HepG2 (cell line): ENCODE measurements around the gene MNT. TPM values are rescaled to one million over a fixed set of nuclear protein-coding genes. Genes with fewer than 3 reads are reported as not detected.

Source experiments
- BATF2 ChIP-seq: sonication (generic); formaldehyde crosslinking; IDR thresholded peaks from 2 replicates; pipeline ENCODE4 v1.8.0; 2022; ENCODE audit warnings: mild to moderate bottlenecking, missing genetic modification reagents, moderate library complexity
- DR1 ChIP-seq: sonication (generic); formaldehyde crosslinking; IDR thresholded peaks from 2 replicates; pipeline ENCODE4 v1.8.0; 2021; ENCODE audit warnings: mild to moderate bottlenecking, missing genetic modification reagents, inconsistent platforms
- ETV6 ChIP-seq: sonication (generic); formaldehyde crosslinking; conservative IDR thresholded peaks from 2 replicates; pipeline ENCODE4 v1.4.0; 2020; ENCODE audit warnings: missing genetic modification reagents
- KDM5B ChIP-seq: sonication (generic); formaldehyde crosslinking; IDR thresholded peaks from 2 replicates; pipeline ENCODE4 v1.4.0; 2020; ENCODE audit warnings: missing genetic modification reagents, mild to moderate bottlenecking, borderline replicate concordance
- KLF15 ChIP-seq: sonication (generic); formaldehyde crosslinking; IDR thresholded peaks from 2 replicates; pipeline ENCODE4 v1.8.1; 2023; ENCODE audit warnings: borderline replicate concordance, mild to moderate bottlenecking, inconsistent platforms, missing genetic modification reagents, mixed read lengths
- MEF2D ChIP-seq: sonication (generic); formaldehyde crosslinking; IDR thresholded peaks from 2 replicates; pipeline ENCODE4 v1.5.1; 2020; ENCODE audit warnings: mild to moderate bottlenecking, missing genetic modification reagents
- POLR2A ChIP-seq, 2 experiments: IDR thresholded peaks; 2 replicates each; pipeline ENCODE4 v1.6.1; 2011; ENCODE audit warnings: low read depth in 2 of 2, low read length in 2 of 2, mild to moderate bottlenecking in 1 of 2, moderate library complexity in 1 of 2; ENCODE audit not compliant: insufficient read depth in 1 of 2
- RARA ChIP-seq: IDR thresholded peaks from 2 replicates; pipeline ENCODE4 v1.6.1; 2016; ENCODE audit warnings: missing genetic modification reagents, missing compliant biosample characterization
- RELA ChIP-seq: sonication (generic); formaldehyde crosslinking; IDR thresholded peaks from 2 replicates; pipeline ENCODE4 v1.4.0; 2020; ENCODE audit warnings: missing genetic modification reagents
- RXRA ChIP-seq: sonication (generic); formaldehyde crosslinking; IDR thresholded peaks from 2 replicates; pipeline ENCODE4 v1.5.1; 2020; ENCODE audit warnings: missing genetic modification reagents
- SMC3 ChIP-seq: IDR thresholded peaks from 2 replicates; pipeline ENCODE4 v1.6.1; 2011; ENCODE audit warnings: low read length, improper control_type of control experiment
- SMYD3 ChIP-seq: sonication (generic); formaldehyde crosslinking; IDR thresholded peaks from 2 replicates; pipeline ENCODE4 v1.8.1; 2023; ENCODE audit warnings: mild to moderate bottlenecking, missing genetic modification reagents
- TAF1 ChIP-seq: sonication (generic); formaldehyde crosslinking; IDR thresholded peaks from 2 replicates; pipeline ENCODE4 v1.4.0; 2020; ENCODE audit warnings: missing genetic modification reagents
- TCF7 ChIP-seq: sonication (generic); IDR thresholded peaks from 2 replicates; pipeline ENCODE4 v1.6.1; 2016; ENCODE audit warnings: antibody characterized with exemption, low read depth
- ZC3H4 ChIP-seq: sonication (generic); formaldehyde crosslinking; IDR thresholded peaks from 2 replicates; pipeline ENCODE4 v1.4.0; 2020; ENCODE audit warnings: missing genetic modification reagents, borderline replicate concordance
- ZFP82 ChIP-seq: sonication (generic); formaldehyde crosslinking; IDR thresholded peaks from 2 replicates; pipeline ENCODE4 v1.5.1; 2020; ENCODE audit warnings: mild to moderate bottlenecking, missing genetic modification reagents, borderline replicate concordance
- ZNF263 ChIP-seq: sonication (generic); formaldehyde crosslinking; IDR thresholded peaks from 2 replicates; pipeline ENCODE4 v1.4.0; 2020; ENCODE audit warnings: missing genetic modification reagents
- ZNF280D ChIP-seq: sonication (generic); formaldehyde crosslinking; IDR thresholded peaks from 2 replicates; pipeline ENCODE4 v1.5.1; 2020; ENCODE audit warnings: mild to moderate bottlenecking, missing genetic modification reagents
- ZNF414 ChIP-seq: sonication (generic); formaldehyde crosslinking; IDR thresholded peaks from 2 replicates; pipeline ENCODE4 v1.5.0; 2020; ENCODE audit warnings: missing genetic modification reagents
- ZNF44 ChIP-seq: sonication (generic); formaldehyde crosslinking; IDR thresholded peaks from 2 replicates; pipeline ENCODE4 v1.5.1; 2020; ENCODE audit warnings: mild to moderate bottlenecking, missing genetic modification reagents
- ZNF543 ChIP-seq: sonication (generic); formaldehyde crosslinking; IDR thresholded peaks from 2 replicates; pipeline ENCODE4 v1.4.0; 2020; ENCODE audit warnings: mild to moderate bottlenecking, missing genetic modification reagents
- ZNF644 ChIP-seq: IDR thresholded peaks from 2 replicates; pipeline ENCODE4 v1.6.1; 2016; ENCODE audit warnings: low read depth
- ZNF777 ChIP-seq: sonication (generic); formaldehyde crosslinking; IDR thresholded peaks from 2 replicates; pipeline ENCODE4 v1.4.0; 2020; ENCODE audit warnings: missing genetic modification reagents
- ZSCAN5A ChIP-seq: sonication (generic); formaldehyde crosslinking; IDR thresholded peaks from 2 replicates; pipeline ENCODE4 v1.8.0; 2022; ENCODE audit warnings: mild to moderate bottlenecking, missing genetic modification reagents, borderline replicate concordance
- polyA plus RNA-seq, 8 experiments: library from polyadenylated mRNA; depleted of rRNA in 3 of 8; stranded (reverse) in 7 of 8; unstranded in 1 of 8; fragments of >200 nt; fragmentation: Illumina TruSeq in 4 of 8; extraction: Trizol in 4 of 8; gene quantifications; 2 replicates each; pipeline versions ENCODE4 v1.2.1 to v1.2.3, GENCODE V29; 2011 to 2016; ENCODE audit warnings: low read depth in 4 of 8, missing spikeins in 1 of 8, mixed read lengths in 1 of 8; ENCODE audit not compliant: insufficient read depth in 1 of 8
- total RNA-seq, 5 experiments: library from RNA; depleted of rRNA; stranded (reverse); fragments of >200 nt; fragmentation: Illumina TruSeq; extraction: Trizol; gene quantifications; 2 replicates each; pipeline ENCODE4 v1.2.3, GENCODE V29; 2016; ENCODE audit warnings: low read depth in 1 of 5

The MNT gene
- total and polyA plus RNA-seq, 2 of the 13 experiments (the other 11 are each of a cell fraction or from before 2014, with no cell fraction given): 2.1 to 3.5 TPM

- 0 out of 2 replicates have a peak, but pooled peaks have one; percentile 18 for TF ChIP-seq KDM5B (CRISPR knock-in tag)
- no peak for TF ChIP-seq KLF15 (CRISPR knock-in tag)
- TF ChIP-seq POLR2A (IDR thresholded peaks at IDR 0.05; ENCODE audit: insufficient read depth in 1 of 2, low read depth in 2 of 2, low read length in 2 of 2): peak in 1 of 2 experiments; percentile 45; a peak in 1 of 4 replicates
- no peak for TF ChIP-seq ZNF777 (CRISPR knock-in tag)
- no peak for TF ChIP-seq TCF7
- TF ChIP-seq MEF2D (CRISPR knock-in tag): no peak
- peak; percentile 20; the same call in 1 of the 2 replicates for TF ChIP-seq RXRA (CRISPR knock-in tag)
- TF ChIP-seq SMC3: no peak
- no peak for TF ChIP-seq RELA (CRISPR knock-in tag)
- no peak for TF ChIP-seq SMYD3 (CRISPR knock-in tag)
- no peak for TF ChIP-seq ZNF44 (CRISPR knock-in tag)
- TF ChIP-seq ZNF543 (CRISPR knock-in tag): no peak
- peak; percentile 97 for TF ChIP-seq ZNF263 (CRISPR knock-in tag)
- no peak for TF ChIP-seq BATF2 (CRISPR knock-in tag)
- no peak for TF ChIP-seq ZSCAN5A (CRISPR knock-in tag)
- TF ChIP-seq ZNF414 (CRISPR knock-in tag): no peak
- no peak for TF ChIP-seq DR1
- TF ChIP-seq ZNF644 (CRISPR knock-in tag): no peak
- TF ChIP-seq RARA: no peak
- no peak; the same call in 1 of the 2 replicates for TF ChIP-seq ZC3H4 (CRISPR knock-in tag)
- TF ChIP-seq ZNF280D: no peak
- TF ChIP-seq ETV6 (CRISPR knock-in tag): no peak
- no peak for TF ChIP-seq ZFP82 (CRISPR knock-in tag)
- TF ChIP-seq TAF1: 0 out of 2 replicates have a peak, but pooled peaks have one; percentile 8
Observed at GRCh38 chr17:2397247-2398171, 3.4 kb downstream of the MNT start (continued).
